HG03280 (cell line): ENCODE results near the gene SLX9.

ENCODE experiments used
- ATAC-seq: cut with Tn5 transposase; IDR thresholded peaks from one replicate; pipeline ENCODE4 v1.9.1; 2021; ENCODE audit warnings: mild to moderate bottlenecking, moderate library complexity; ENCODE audit not compliant: unreplicated experiment

SLX9 gene

GRCh38 chr21:44939532-44940115, at the start of gene SLX9:
Gene SLX9, plus strand, starts transcription at chr21:44940029. Its CDS starts 29 bp downstream, at chr21:44940058.
- peak; percentile 73 for ATAC-seq

GRCh38 chr21:44890338-44890931, 49.4 kb upstream of the SLX9 start:
- ATAC-seq, result no peak

- no peak for ATAC-seq
These were observed 48.8 kb upstream of the SLX9 start for GRCh38 chr21:44890961-44891541.

GRCh38 chr21:44891631-44892031, 48.2 kb upstream of the SLX9 start:
- ATAC-seq, result no peak

- ATAC-seq, result no peak
These were observed 47.7 kb upstream of the SLX9 start for GRCh38 chr21:44892095-44892494.

- ATAC-seq, result peak; percentile 58
These were observed 47.1 kb upstream of the SLX9 start for GRCh38 chr21:44892536-44893277.

GRCh38 chr21:44893278-44893556, 46.6 kb upstream of the SLX9 start:
- no peak for ATAC-seq

GRCh38 chr21:44893948-44894656, 45.7 kb upstream of the SLX9 start:
- ATAC-seq, result no peak

GRCh38 chr21:44894687-44895302, 45.0 kb upstream of the SLX9 start:
- ATAC-seq, result no peak

- ATAC-seq, result no peak
These were observed 44.0 kb upstream of the SLX9 start for GRCh38 chr21:44895859-44896258.

- no peak for ATAC-seq
These were observed 43.1 kb upstream of the SLX9 start for GRCh38 chr21:44896561-44897286.

GRCh38 chr21:44897326-44898010, 42.4 kb upstream of the SLX9 start:
- no peak for ATAC-seq

- ATAC-seq, result no peak
These were observed 41.8 kb upstream of the SLX9 start for GRCh38 chr21:44898011-44898488.

GRCh38 chr21:44898851-44899767, 40.7 kb upstream of the SLX9 start:
- no peak for ATAC-seq

- ATAC-seq, result no peak
These were observed 39.9 kb upstream of the SLX9 start for GRCh38 chr21:44899768-44900558.

- no peak for ATAC-seq
These were observed 39.1 kb upstream of the SLX9 start for GRCh38 chr21:44900559-44901251.

GRCh38 chr21:44901391-44902074, 38.3 kb upstream of the SLX9 start:
- no peak for ATAC-seq
